Parathyroid adenoma (tissue), 2 donors: ENCODE measurements around the gene PPP2R5C.

Experiments used
- H2AFZ ChIP-seq: fragments of 300-600 bp; sonication (generic); one replicate; pipeline ENCODE4 v1.7.0; 2017; ENCODE audit warnings: antibody characterized with exemption, mild to moderate bottlenecking
- H3K27ac ChIP-seq: fragments of 300-600 bp; sonication (generic); one replicate; pipeline ENCODE4 v1.7.0; 2017
- H3K27me3 ChIP-seq: fragments of 300-600 bp; sonication (generic); one replicate; pipeline ENCODE4 v1.7.0; 2017; ENCODE audit warnings: low read length; ENCODE audit not compliant: control insufficient read depth, insufficient read depth
- H3K36me3 ChIP-seq: fragments of 300-600 bp; sonication (generic); one replicate; pipeline ENCODE4 v1.7.0; 2017; ENCODE audit warnings: low read length; ENCODE audit not compliant: control insufficient read depth, insufficient read depth
- H3K4me1 ChIP-seq: fragments of 300-600 bp; sonication (generic); one replicate; pipeline ENCODE4 v1.7.0; 2017; ENCODE audit warnings: control low read depth
- H3K4me2 ChIP-seq: fragments of 300-600 bp; sonication (generic); one replicate; pipeline ENCODE4 v1.7.0; 2017; ENCODE audit warnings: low read length
- H3K4me3 ChIP-seq: fragments of 300-600 bp; sonication (generic); one replicate; pipeline ENCODE4 v1.7.0; 2017; ENCODE audit warnings: low read depth, low read length
- H3K79me2 ChIP-seq: fragments of 300-600 bp; sonication (generic); one replicate; pipeline ENCODE4 v1.7.0; 2017; ENCODE audit warnings: control low read depth
- H3K9ac ChIP-seq: fragments of 300-600 bp; sonication (generic); one replicate; pipeline ENCODE4 v1.7.0; 2017; ENCODE audit warnings: mild to moderate bottlenecking
- H3K9me3 ChIP-seq: fragments of 300-600 bp; sonication (generic); one replicate; pipeline ENCODE4 v1.7.0; 2017; ENCODE audit warnings: low read length; ENCODE audit not compliant: control insufficient read depth
- CTCF ChIP-seq: fragments of 300-600 bp; sonication (generic); IDR thresholded peaks from one replicate; pipeline ENCODE4 v1.7.0; 2017; ENCODE audit warnings: antibody characterized with exemption, mild to moderate bottlenecking
- donor health status: primary hyperparathyroidism.

Gene PPP2R5C

GRCh38 chr14:101884934-101885576, 123.5 kb downstream of the PPP2R5C start:
- no peak overlapping the region for H3K27ac ChIP-seq
- H3K9ac ChIP-seq = no peak overlapping the region
- H3K79me2 ChIP-seq = peaks cover 11% of the 10 kb centered on the region
- no peaks in the 10 kb centered on the region for H3K36me3 ChIP-seq
- no peak overlapping the region for H3K4me2 ChIP-seq
- no peak for TF ChIP-seq CTCF
- no peaks in the 10 kb centered on the region for H3K9me3 ChIP-seq
- H3K4me3 ChIP-seq = no peak overlapping the region
- no peaks in the 10 kb centered on the region for H3K27me3 ChIP-seq
- no peak overlapping the region for H2AFZ ChIP-seq
- H3K4me1 ChIP-seq = no peaks in the 10 kb centered on the region

- Histone ChIP-seq H3K9ac (no peak overlapping the region), H2AFZ (no peak overlapping the region), H3K36me3 (no peaks in the 10 kb centered on the region), H3K4me3 (no peak overlapping the region), H3K27ac (no peak overlapping the region), H3K4me2 (no peak overlapping the region), H3K79me2 (peaks cover 2% of the 10 kb centered on the region), H3K27me3 (no peaks in the 10 kb centered on the region), H3K9me3 (no peaks in the 10 kb centered on the region), H3K4me1 (no peaks in the 10 kb centered on the region)
- TF ChIP-seq CTCF = no peak
Measured at GRCh38 chr14:101887219-101887618, 125.7 kb downstream of the PPP2R5C start.

- Histone ChIP-seq H3K36me3 (no peaks in the 10 kb centered on the region), H3K9ac (no peak overlapping the region), H3K79me2 (peaks cover 2% of the 10 kb centered on the region), H3K4me1 (no peaks in the 10 kb centered on the region), H3K4me2 (no peak overlapping the region), H2AFZ (no peak overlapping the region), H3K9me3 (no peaks in the 10 kb centered on the region), H3K4me3 (no peak overlapping the region), H3K27me3 (no peaks in the 10 kb centered on the region), H3K27ac (no peak overlapping the region)
- TF ChIP-seq CTCF = no peak
Measured at GRCh38 chr14:101888182-101888581, 126.7 kb downstream of the PPP2R5C start.

GRCh38 chr14:101889366-101889765, 127.9 kb downstream of the PPP2R5C start:
- H3K79me2 ChIP-seq = no peaks in the 10 kb centered on the region

More at GRCh38 chr14:101889366-101889765, 127.9 kb downstream of the PPP2R5C start:
- no peak overlapping the region for H3K4me2 ChIP-seq
- no peak overlapping the region for H3K9ac ChIP-seq
- H3K9me3 ChIP-seq = no peaks in the 10 kb centered on the region
- TF ChIP-seq CTCF = no peak
- H3K4me1 ChIP-seq = no peaks in the 10 kb centered on the region
- H3K27ac ChIP-seq = no peak overlapping the region
- no peak overlapping the region for H2AFZ ChIP-seq
- H3K36me3 ChIP-seq = no peaks in the 10 kb centered on the region
- no peaks in the 10 kb centered on the region for H3K27me3 ChIP-seq
- no peak overlapping the region for H3K4me3 ChIP-seq
